Mesenchymal stem cell (in vitro differentiated cells and primary cell): Measurements from ENCODE around the gene PARP15.
"Not testable (repeated sequence)": the region's sequence is repeated elsewhere in the genome, so short reads cannot be mapped to it uniquely, and the experiment has no call there.

ENCODE experiments used
- DNase-seq: peaks from one replicate; pipeline ENCODE4 v3.0.0-alpha.2; 2013
- H2AFZ ChIP-seq: one replicate; pipeline ENCODE4 v1.6.1; 2013; ENCODE audit warnings: low read depth, mild to moderate bottlenecking, control low read depth, inconsistent platforms, low read length, moderate library complexity
- H2AK5ac ChIP-seq: 2 replicates; pipeline ENCODE4 v1.6.1; 2013; ENCODE audit warnings: low read length, moderate library complexity, mild to moderate bottlenecking, inconsistent platforms; ENCODE audit not compliant: severe bottlenecking
- H2BK120ac ChIP-seq: one replicate; pipeline ENCODE4 v1.6.1; 2013; ENCODE audit warnings: low read depth, mild to moderate bottlenecking, inconsistent platforms, low read length, moderate library complexity
- H2BK12ac ChIP-seq, 2 experiments: one replicate each; pipeline ENCODE4 v1.6.1; 2013; ENCODE audit warnings: inconsistent platforms in 2 of 2, low read length in 2 of 2, mild to moderate bottlenecking in 2 of 2, moderate library complexity in 2 of 2, control low read depth in 1 of 2
- H2BK15ac ChIP-seq: one replicate; pipeline ENCODE4 v1.6.1; 2013; ENCODE audit warnings: mild to moderate bottlenecking, low read depth, inconsistent platforms; ENCODE audit not compliant: poor library complexity, severe bottlenecking
- H2BK5ac ChIP-seq: 2 replicates; pipeline ENCODE4 v1.6.1; 2013; ENCODE audit warnings: low read depth, mild to moderate bottlenecking, low read length, control low read depth, inconsistent platforms; ENCODE audit not compliant: poor library complexity, severe bottlenecking
- H3K14ac ChIP-seq, 2 experiments: one replicate each; pipeline ENCODE4 v1.6.1; 2013; ENCODE audit warnings: inconsistent platforms in 2 of 2, low read length in 2 of 2, control low read depth in 1 of 2, mild to moderate bottlenecking in 1 of 2, moderate library complexity in 1 of 2
- H3K18ac ChIP-seq, 2 experiments: one replicate each; pipeline ENCODE4 v1.6.1; 2013; ENCODE audit warnings: inconsistent platforms in 2 of 2, low read length in 2 of 2, control low read depth in 1 of 2, low read depth in 1 of 2, mild to moderate bottlenecking in 1 of 2
- H3K23ac ChIP-seq, 2 experiments: one replicate each; pipeline ENCODE4 v1.6.1; 2013; ENCODE audit warnings: inconsistent platforms in 2 of 2, low read length in 2 of 2, mild to moderate bottlenecking in 2 of 2, moderate library complexity in 2 of 2, control low read depth in 1 of 2
- H3K27ac ChIP-seq: 2 replicates; pipeline ENCODE4 v1.5.1; 2013; ENCODE audit warnings: mild to moderate bottlenecking, moderate library complexity, low read length, control low read depth, inconsistent platforms; ENCODE audit not compliant: poor library complexity, severe bottlenecking
- H3K27me3 ChIP-seq, 2 experiments: 2 replicates each; pipeline versions ENCODE4 v1.6.1 to v1.7.0; 2013; ENCODE audit warnings: low read length in 2 of 2, mild to moderate bottlenecking in 2 of 2, moderate library complexity in 2 of 2, control low read depth in 1 of 2, inconsistent platforms in 1 of 2; ENCODE audit not compliant: control insufficient read depth in 1 of 2, insufficient read depth in 1 of 2
- H3K36me3 ChIP-seq, 2 experiments: 2 replicates each; pipeline versions ENCODE4 v1.6.1 to v1.7.0; 2013; ENCODE audit warnings: low read length in 2 of 2, control low read depth in 1 of 2, inconsistent platforms in 1 of 2, low read depth in 1 of 2, mild to moderate bottlenecking in 1 of 2; ENCODE audit not compliant: insufficient read depth in 2 of 2, control insufficient read depth in 1 of 2
- H3K4ac ChIP-seq, 2 experiments: one replicate each; pipeline ENCODE4 v1.6.1; 2013; ENCODE audit warnings: inconsistent platforms in 2 of 2, low read length in 2 of 2, mild to moderate bottlenecking in 2 of 2, moderate library complexity in 2 of 2, control low read depth in 1 of 2, low read depth in 1 of 2
- H3K4me1 ChIP-seq: 2 replicates; pipeline ENCODE4 v1.6.1; 2013; ENCODE audit warnings: low read depth, low read length, control low read depth; ENCODE audit not compliant: control insufficient read depth, insufficient read depth
- H3K4me2 ChIP-seq: 2 replicates; pipeline ENCODE4 v1.6.1; 2013; ENCODE audit warnings: low read length, mild to moderate bottlenecking, inconsistent platforms; ENCODE audit not compliant: poor library complexity, severe bottlenecking
- H3K4me3 ChIP-seq, 2 experiments: 2 replicates each; pipeline versions ENCODE4 v1.5.1 to v1.7.0; 2013; ENCODE audit warnings: low read length in 2 of 2, mild to moderate bottlenecking in 2 of 2, control low read depth in 1 of 2, low read depth in 1 of 2; ENCODE audit not compliant: insufficient read depth in 1 of 2
- H3K79me1 ChIP-seq: replicated peaks from 2 replicates; pipeline ENCODE4 v1.6.1; 2013; ENCODE audit warnings: mild to moderate bottlenecking, control low read depth, low read length, inconsistent platforms; ENCODE audit not compliant: poor library complexity, severe bottlenecking
- H3K9ac ChIP-seq: 2 replicates; pipeline ENCODE4 v1.7.0; 2013; ENCODE audit warnings: mild to moderate bottlenecking, low read length, moderate library complexity
- H3K9me3 ChIP-seq: 2 replicates; pipeline ENCODE4 v1.7.0; 2013; ENCODE audit warnings: mild to moderate bottlenecking, low read length; ENCODE audit not compliant: control insufficient read depth
- H4K8ac ChIP-seq: one replicate; pipeline ENCODE4 v1.6.1; 2013; ENCODE audit warnings: inconsistent platforms, mild to moderate bottlenecking, low read length, moderate library complexity
- H4K91ac ChIP-seq: one replicate; pipeline ENCODE4 v1.6.1; 2013; ENCODE audit warnings: mild to moderate bottlenecking, low read length, inconsistent platforms
- WGBS: methylation state at CpG from one replicate; pipeline ENCODE4 v1.1.7; 2013; ENCODE audit warnings: mixed read lengths; 5-methylcytosine and 5-hydroxymethylcytosine counted together

The PARP15 gene

GRCh38 chr3:122562923-122563716 lies 14.3 kb upstream of the PARP15 start:
- peak overlapping the region; percentile 65 for H4K91ac ChIP-seq
- no peak overlapping the region for H2AK5ac ChIP-seq
- peak overlapping the region; percentile 96 for H3K9ac ChIP-seq
- DNase-seq = no peak
- H4K8ac ChIP-seq = peak overlapping the region; percentile 71
- peak overlapping the region; percentile 78 for H3K4me2 ChIP-seq
- H3K14ac ChIP-seq = no peak overlapping the region
- no peaks in the 10 kb centered on the region for H3K27me3 ChIP-seq
- H3K36me3 ChIP-seq = peaks cover 7 to 43% of the 10 kb centered on the region in 2 experiments
- H2BK120ac ChIP-seq = no peak overlapping the region
- peak overlapping the region; percentile 77 for H2BK15ac ChIP-seq
- peak overlapping the region in 1 of 2 experiments; percentile 51 for H2BK12ac ChIP-seq
- H3K9me3 ChIP-seq = no peaks in the 10 kb centered on the region
- H3K79me1 ChIP-seq = peaks cover 17% of the 10 kb centered on the region
- peaks cover 6% of the 10 kb centered on the region for H3K4me1 ChIP-seq
- no peak overlapping the region for H3K27ac ChIP-seq
- H3K4me3 ChIP-seq = peak overlapping the region in 1 of 2 experiments; percentile 97
- H3K4ac ChIP-seq = peak overlapping the region; percentile 42 to 59
- no peak overlapping the region for H2AFZ ChIP-seq
- H3K18ac ChIP-seq = peak overlapping the region; percentile 16 to 26
- no peak overlapping the region for H2BK5ac ChIP-seq
- H3K23ac ChIP-seq = no peak overlapping the region
- WGBS = 83% methylated on average over 5 of the region's 5 CpGs

GRCh38 chr3:122563717-122564025 lies 13.8 kb upstream of the PARP15 start:
- Histone ChIP-seq H3K27ac (peak overlapping the region; percentile 22), H3K36me3 (peaks cover 7 to 43% of the 10 kb centered on the region in 2 experiments), H3K4me2 (peak overlapping the region; percentile 78), H2BK120ac (no peak overlapping the region), H2AK5ac (no peak overlapping the region), H4K8ac (peak overlapping the region; percentile 71), H3K4me1 (peaks cover 6% of the 10 kb centered on the region), H3K14ac (no peak overlapping the region), H3K4me3 (peak overlapping the region in 1 of 2 experiments; percentile 97), H3K27me3 (no peaks in the 10 kb centered on the region), H3K79me1 (peaks cover 17% of the 10 kb centered on the region), H3K9me3 (no peaks in the 10 kb centered on the region), H4K91ac (peak overlapping the region; percentile 65), H3K9ac (peak overlapping the region; percentile 96), H2AFZ (no peak overlapping the region), H2BK12ac (peak overlapping the region in 1 of 2 experiments; percentile 51), H3K4ac (peak overlapping the region; percentile 42 to 59), H3K18ac (peak overlapping the region in 1 of 2 experiments; percentile 26), H3K23ac (no peak overlapping the region), H2BK5ac (no peak overlapping the region), H2BK15ac (peak overlapping the region; percentile 77)
- 100% methylated on average over 3 of the region's 5 CpGs for WGBS
- peak; percentile 37 for DNase-seq

- H3K23ac ChIP-seq = peak within 1 kb of the TSS in 1 of 2 experiments; percentile 23
- H3K9me3 ChIP-seq = no peaks in the 10 kb centered on the region
- H4K91ac ChIP-seq = peak within 1 kb of the TSS; percentile 65
- no peaks in the 10 kb centered on the region for H3K27me3 ChIP-seq
- DNase-seq = peak; percentile 88
- H2BK15ac ChIP-seq = peak within 1 kb of the TSS; percentile 96
- under 1% methylated on average over 51 of the region's 56 CpGs for WGBS
- H3K9ac ChIP-seq = peak within 1 kb of the TSS; percentile 96
- H3K4me1 ChIP-seq = peaks cover 6% of the 10 kb centered on the region
- peak within 1 kb of the TSS; percentile 88 for H2BK120ac ChIP-seq
- H3K4me3 ChIP-seq = peak within 1 kb of the TSS; percentile 73 to 97
- peaks cover 17% of the 10 kb centered on the region for H3K79me1 ChIP-seq
- H2BK5ac ChIP-seq = peak within 1 kb of the TSS; percentile 36
- H2AK5ac ChIP-seq = no peak within 1 kb of the TSS
- H2AFZ ChIP-seq = peak within 1 kb of the TSS; percentile 79
- H4K8ac ChIP-seq = peak within 1 kb of the TSS; percentile 89
- H3K4ac ChIP-seq = peak within 1 kb of the TSS; percentile 86 to 91
- H3K4me2 ChIP-seq = peak within 1 kb of the TSS; percentile 78
- peak within 1 kb of the TSS in 1 of 2 experiments; percentile 51 for H2BK12ac ChIP-seq
- no peak within 1 kb of the TSS for H3K14ac ChIP-seq
- peak within 1 kb of the TSS; percentile 39 for H3K27ac ChIP-seq
- peaks cover 7 to 43% of the 10 kb centered on the region in 2 experiments for H3K36me3 ChIP-seq
- peak within 1 kb of the TSS; percentile 92 to 97 for H3K18ac ChIP-seq
These were observed 13.1 kb upstream of the PARP15 start, which contains the start of the genes DTX3L and PARP9 for GRCh38 chr3:122564155-122564912. DTX3L (plus strand) TSS chr3:122564338; CDS start chr3:122564427, 89 bp downstream. PARP9 (minus strand) TSS chr3:122564300; CDS start chr3:122559620, 4,680 bp downstream.

- H3K4me2 ChIP-seq, H3K9me3 ChIP-seq, H2BK12ac ChIP-seq, H3K4me1 ChIP-seq, H2AFZ ChIP-seq, H3K18ac ChIP-seq, H3K27ac ChIP-seq, H2BK15ac ChIP-seq, H2BK120ac ChIP-seq, H4K91ac ChIP-seq, H3K14ac ChIP-seq, H2BK5ac ChIP-seq, H2AK5ac ChIP-seq, H3K23ac ChIP-seq, H3K27me3 ChIP-seq, H3K4me3 ChIP-seq, DNase-seq, H4K8ac ChIP-seq, H3K4ac ChIP-seq, H3K9ac ChIP-seq: not testable (repeated sequence)
- WGBS = 100% methylated on average over 3 of the region's 7 CpGs
- Histone ChIP-seq H3K79me1 (peaks cover 13% of the 10 kb centered on the region), H3K36me3 (peaks cover 10 to 63% of the 10 kb centered on the region in 2 experiments)
These were observed 9.3 kb upstream of the PARP15 start for GRCh38 chr3:122568131-122568530.
